B cell (primary cell): ENCODE measurements around the gene UNC93B1.

Source experiments
- EZH2 ChIP-seq: IDR thresholded peaks from 2 replicates; pipeline ENCODE4 v1.6.1; 2012; ENCODE audit warnings: borderline replicate concordance, low read depth, mild to moderate bottlenecking, moderate library complexity, low read length; ENCODE audit not compliant: insufficient read depth, poor library complexity, severe bottlenecking
- TF ChIP-seq, protein P1 (sequence below): fragments of 200-600 bp; IDR thresholded peaks from one replicate; pipeline ENCODE4 v1.8.0; 2022; ENCODE audit warnings: antibody characterized with exemption, mild to moderate bottlenecking

DNA sequence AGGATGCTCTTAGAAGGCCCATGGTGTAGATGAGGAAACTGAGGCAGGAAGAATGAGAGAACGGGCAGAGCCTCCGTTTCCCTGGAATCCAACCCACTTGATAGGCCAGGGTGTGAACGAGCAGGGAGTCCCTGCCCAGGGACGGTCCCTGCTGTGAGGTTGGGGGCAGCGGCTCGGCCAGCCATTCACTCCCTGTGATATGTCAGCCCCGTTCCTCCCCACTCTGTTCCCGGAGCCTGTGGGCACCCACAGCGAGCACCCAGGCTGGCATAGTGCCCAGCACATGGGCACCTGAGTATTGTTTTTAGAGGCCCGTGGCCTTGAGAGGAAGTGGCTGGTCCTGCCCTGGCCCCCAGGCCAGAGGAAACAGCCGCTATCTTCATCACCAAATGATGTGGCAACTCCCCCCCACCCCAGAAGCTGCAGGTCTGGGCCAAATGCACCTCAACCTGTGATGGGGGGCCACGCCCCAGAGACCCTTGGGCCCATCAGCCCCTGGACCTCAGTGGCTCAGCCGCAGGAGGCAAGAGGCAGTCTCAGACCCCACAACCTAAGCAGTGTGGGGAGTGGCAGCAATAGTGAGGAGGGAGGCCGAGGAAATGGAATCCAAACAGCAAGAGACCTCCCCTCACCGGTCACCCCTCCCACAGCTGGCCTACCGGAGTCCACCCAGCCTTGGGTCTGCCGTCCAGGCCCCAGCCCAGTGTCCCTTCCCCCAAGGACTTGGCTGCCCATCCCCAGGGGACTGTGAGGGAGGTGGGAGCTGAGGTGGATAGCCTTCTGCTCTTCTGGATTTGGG is 8.3 kb upstream of the UNC93B1 start:
- TF ChIP-seq, protein P1, sequence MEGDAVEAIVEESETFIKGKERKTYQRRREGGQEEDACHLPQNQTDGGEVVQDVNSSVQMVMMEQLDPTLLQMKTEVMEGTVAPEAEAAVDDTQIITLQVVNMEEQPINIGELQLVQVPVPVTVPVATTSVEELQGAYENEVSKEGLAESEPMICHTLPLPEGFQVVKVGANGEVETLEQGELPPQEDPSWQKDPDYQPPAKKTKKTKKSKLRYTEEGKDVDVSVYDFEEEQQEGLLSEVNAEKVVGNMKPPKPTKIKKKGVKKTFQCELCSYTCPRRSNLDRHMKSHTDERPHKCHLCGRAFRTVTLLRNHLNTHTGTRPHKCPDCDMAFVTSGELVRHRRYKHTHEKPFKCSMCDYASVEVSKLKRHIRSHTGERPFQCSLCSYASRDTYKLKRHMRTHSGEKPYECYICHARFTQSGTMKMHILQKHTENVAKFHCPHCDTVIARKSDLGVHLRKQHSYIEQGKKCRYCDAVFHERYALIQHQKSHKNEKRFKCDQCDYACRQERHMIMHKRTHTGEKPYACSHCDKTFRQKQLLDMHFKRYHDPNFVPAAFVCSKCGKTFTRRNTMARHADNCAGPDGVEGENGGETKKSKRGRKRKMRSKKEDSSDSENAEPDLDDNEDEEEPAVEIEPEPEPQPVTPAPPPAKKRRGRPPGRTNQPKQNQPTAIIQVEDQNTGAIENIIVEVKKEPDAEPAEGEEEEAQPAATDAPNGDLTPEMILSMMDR: no peak
- TF ChIP-seq EZH2: no peak
